Stimulated activated CD4-positive, alpha-beta T cell treated with anti-CD3 and anti-CD28 coated beads, Interleukin-2, amount 100 ng/mL, for 24 hours (primary cell): Measurements from ENCODE around the gene RIMBP2.
"Not testable (repeated sequence)": the region's sequence is repeated elsewhere in the genome, so short reads cannot be mapped to it uniquely, and the experiment has no call there.

Source experiments
- DNase-seq, 2 donors: peaks; one replicate each; pipeline ENCODE4 v3.0.0-alpha.2; 2020

Gene RIMBP2

GRCh38 chr12:130591736-130592135 lies 124.4 kb downstream of the RIMBP2 start:
- no peak for DNase-seq

- no peak for DNase-seq
These were observed 125.4 kb downstream of the RIMBP2 start for GRCh38 chr12:130590685-130591084.

GRCh38 chr12:130589540-130590317 lies 126.4 kb downstream of the RIMBP2 start:
- no peak for DNase-seq

GRCh38 chr12:130588696-130589539 lies 127.2 kb downstream of the RIMBP2 start:
- DNase-seq, result no peak

- no peak for DNase-seq
These were observed 128.1 kb downstream of the RIMBP2 start for GRCh38 chr12:130587966-130588365.

- DNase-seq, result not testable (repeated sequence)
These were observed 131.6 kb downstream of the RIMBP2 start for GRCh38 chr12:130584475-130584874.

- DNase-seq, result no peak
These were observed 132.3 kb downstream of the RIMBP2 start for GRCh38 chr12:130583800-130584199.

GRCh38 chr12:130583317-130583716 lies 132.8 kb downstream of the RIMBP2 start:
- DNase-seq, result no peak

- DNase-seq, result no peak
These were observed 133.8 kb downstream of the RIMBP2 start for GRCh38 chr12:130582286-130582685.

- DNase-seq, result no peak
These were observed 134.3 kb downstream of the RIMBP2 start for GRCh38 chr12:130581782-130582181.

- no peak for DNase-seq
These were observed 136.9 kb downstream of the RIMBP2 start for GRCh38 chr12:130579231-130579630.

GRCh38 chr12:130577351-130577750 lies 138.7 kb downstream of the RIMBP2 start:
- DNase-seq, result no peak

GRCh38 chr12:130576371-130576816 lies 139.7 kb downstream of the RIMBP2 start:
- DNase-seq, result no peak

- no peak for DNase-seq
These were observed 141.7 kb downstream of the RIMBP2 start for GRCh38 chr12:130574402-130574801.

- DNase-seq, result no peak
These were observed 142.3 kb downstream of the RIMBP2 start for GRCh38 chr12:130573766-130574165.

GRCh38 chr12:130573235-130573634 lies 142.9 kb downstream of the RIMBP2 start:
- DNase-seq, result no peak

GRCh38 chr12:130572553-130572952 lies 143.5 kb downstream of the RIMBP2 start:
- DNase-seq, result no peak

- DNase-seq, result no peak
These were observed 144.4 kb downstream of the RIMBP2 start for GRCh38 chr12:130571734-130572133.

GRCh38 chr12:130571089-130571488 lies 145.0 kb downstream of the RIMBP2 start:
- DNase-seq, result no peak

GRCh38 chr12:130569521-130569920 lies 146.6 kb downstream of the RIMBP2 start:
- DNase-seq, result no peak

- DNase-seq, result no peak
These were observed 147.6 kb downstream of the RIMBP2 start for GRCh38 chr12:130568501-130568900.

- no peak for DNase-seq
These were observed 148.1 kb downstream of the RIMBP2 start for GRCh38 chr12:130568041-130568440.

GRCh38 chr12:130566446-130567155 lies 149.5 kb downstream of the RIMBP2 start:
- no peak for DNase-seq
